Measurements from ENCODE around the gene SLC27A1. TPM values are rescaled to one million over a fixed set of nuclear protein-coding genes. Genes with fewer than 3 reads are reported as not detected.

Gene SLC27A1
- total RNA-seq, 1 experiment from 2014 or later, result 8.6 TPM

- TF ChIP-seq ESRRA (CRISPR knock-in tag; IDR thresholded peaks at IDR 0.05; ENCODE audit: borderline replicate concordance), result 0 out of 2 replicates have a peak, but pooled peaks have one; percentile 22
- no peak; the same call in 1 of the 2 replicates for TF ChIP-seq FOXK1 (CRISPR knock-in tag; IDR thresholded peaks at IDR 0.05)
- TF ChIP-seq OVOL2 (CRISPR knock-in tag; IDR thresholded peaks at IDR 0.05; ENCODE audit: borderline replicate concordance), result no peak
- TF ChIP-seq PRDM15 (CRISPR knock-in tag; IDR thresholded peaks at IDR 0.05), result no peak
- no peak for TF ChIP-seq ZNF138 (CRISPR knock-in tag; conservative IDR thresholded peaks at IDR 0.05)
- TF ChIP-seq ZNF317 (CRISPR knock-in tag; IDR thresholded peaks at IDR 0.05; ENCODE audit: borderline replicate concordance, low read depth), result no peak
- TF ChIP-seq JAZF1 (CRISPR knock-in tag; IDR thresholded peaks at IDR 0.05), result no peak
- no peak for TF ChIP-seq HMGA2 (CRISPR knock-in tag; IDR thresholded peaks at IDR 0.05)
- TF ChIP-seq NFATC4 (CRISPR knock-in tag; IDR thresholded peaks at IDR 0.05), result no peak
- TF ChIP-seq E2F5 (CRISPR knock-in tag; IDR thresholded peaks at IDR 0.05), result no peak
- TF ChIP-seq CTCF (IDR thresholded peaks at IDR 0.05), result peak; percentile 30; the same call in 1 of the 2 replicates
- 0 out of 2 replicates have a peak, but pooled peaks have one; percentile 14 for TF ChIP-seq ZNF281 (CRISPR knock-in tag; IDR thresholded peaks at IDR 0.05)
- TF ChIP-seq SOX15 (CRISPR knock-in tag; IDR thresholded peaks at IDR 0.05), result no peak
- TF ChIP-seq ZMAT4 (CRISPR knock-in tag; IDR thresholded peaks at IDR 0.05), result no peak
- TF ChIP-seq SMAD4 (CRISPR knock-in tag; IDR thresholded peaks at IDR 0.05), result no peak
- peak; percentile 29; the same call in 1 of the 2 replicates for TF ChIP-seq IRF2 (CRISPR knock-in tag; IDR thresholded peaks at IDR 0.05; ENCODE audit: borderline replicate concordance, low read depth)
- TF ChIP-seq MXD4 (CRISPR knock-in tag; IDR thresholded peaks at IDR 0.05; ENCODE audit: borderline replicate concordance), result no peak
- no peak for TF ChIP-seq ZNF532 (CRISPR knock-in tag; IDR thresholded peaks at IDR 0.05; ENCODE audit: borderline replicate concordance)
- peak; percentile 56; the same call in 1 of the 2 replicates for TF ChIP-seq TEAD1 (CRISPR knock-in tag; IDR thresholded peaks at IDR 0.05)
- TF ChIP-seq RELA (CRISPR knock-in tag; IDR thresholded peaks at IDR 0.05; ENCODE audit: borderline replicate concordance), result peak; percentile 84
- no peak; the same call in 1 of the 2 replicates for TF ChIP-seq CBFB (CRISPR knock-in tag; IDR thresholded peaks at IDR 0.05; ENCODE audit: low read depth)
- no peak for TF ChIP-seq PREB (CRISPR knock-in tag; IDR thresholded peaks at IDR 0.05; ENCODE audit: borderline replicate concordance)
- no peak for TF ChIP-seq NFE2L1 (CRISPR knock-in tag; IDR thresholded peaks at IDR 0.05)
Measured at GRCh38 chr19:17488593-17489391, 18.5 kb downstream of the SLC27A1 start (continued).

Data from WTC11 (cell line).